GM18861 (cell line): ENCODE data around the gene COL9A2.

Experiments used
- ATAC-seq: cut with Tn5 transposase; IDR thresholded peaks from one replicate; pipeline ENCODE4 v1.9.1; 2021; ENCODE audit not compliant: unreplicated experiment

The COL9A2 gene

GRCh38 chr1:40303790-40304189, 13.3 kb downstream of the COL9A2 start:
- ATAC-seq, result no peak

- ATAC-seq, result no peak
Measured at GRCh38 chr1:40303051-40303771, 13.9 kb downstream of the COL9A2 start.

DNA sequence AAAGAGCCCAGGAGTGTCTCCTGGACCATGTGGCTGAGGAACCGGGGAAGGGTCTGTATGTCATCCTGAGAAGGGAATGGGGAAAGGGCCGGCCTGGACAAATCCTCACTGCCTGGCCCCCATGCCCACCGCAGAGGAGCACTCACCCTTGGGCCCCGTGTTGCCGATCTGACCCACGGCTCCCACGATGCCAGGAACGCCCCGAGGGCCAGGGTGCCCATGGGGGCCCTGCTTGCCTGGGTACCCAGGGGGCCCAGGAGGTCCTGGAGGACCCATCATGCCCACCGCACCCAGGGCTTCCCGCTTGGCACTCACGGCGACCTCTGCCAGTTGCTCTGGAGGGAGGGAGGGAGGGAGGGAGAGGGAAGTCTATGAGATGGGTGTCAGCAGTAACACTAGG, 14.6 kb downstream of the COL9A2 start:
- no peak for ATAC-seq

DNA sequence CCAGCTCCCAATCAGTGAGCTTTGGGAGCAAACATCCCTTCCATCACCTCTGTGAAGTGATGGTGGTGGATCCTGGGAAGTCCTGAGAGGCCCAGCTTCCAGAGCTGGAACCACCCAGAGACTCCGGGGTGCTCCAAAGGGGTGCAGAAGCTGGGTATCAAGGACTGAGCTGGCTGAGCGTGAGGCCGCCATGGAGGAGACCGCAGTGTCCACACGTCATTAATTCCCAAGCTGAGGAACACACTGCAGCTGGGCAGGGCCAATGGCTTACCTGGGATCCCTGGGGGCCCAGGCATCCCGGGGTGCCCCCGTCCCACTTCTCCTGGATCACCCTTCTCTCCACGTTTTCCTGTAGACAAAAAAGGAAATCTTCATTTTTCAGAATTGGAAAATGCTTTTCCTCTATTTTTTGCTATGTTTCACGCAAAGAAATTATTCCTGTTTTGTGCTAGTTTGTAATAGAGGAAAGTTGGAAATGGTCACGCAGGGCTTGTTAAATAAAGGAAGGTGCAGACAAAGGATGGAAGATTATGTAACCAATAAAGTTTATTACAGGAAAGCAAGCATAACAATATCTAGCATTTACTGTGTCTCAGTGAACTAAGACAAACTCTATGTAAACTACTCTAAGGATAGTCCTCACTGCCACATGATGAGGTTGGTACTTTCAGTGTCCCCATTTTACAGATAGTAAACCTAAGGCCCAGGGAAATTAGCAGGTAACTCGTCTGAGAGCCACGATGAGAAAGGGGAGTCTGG, 15.4 kb downstream of the COL9A2 start:
- ATAC-seq, result no peak

DNA sequence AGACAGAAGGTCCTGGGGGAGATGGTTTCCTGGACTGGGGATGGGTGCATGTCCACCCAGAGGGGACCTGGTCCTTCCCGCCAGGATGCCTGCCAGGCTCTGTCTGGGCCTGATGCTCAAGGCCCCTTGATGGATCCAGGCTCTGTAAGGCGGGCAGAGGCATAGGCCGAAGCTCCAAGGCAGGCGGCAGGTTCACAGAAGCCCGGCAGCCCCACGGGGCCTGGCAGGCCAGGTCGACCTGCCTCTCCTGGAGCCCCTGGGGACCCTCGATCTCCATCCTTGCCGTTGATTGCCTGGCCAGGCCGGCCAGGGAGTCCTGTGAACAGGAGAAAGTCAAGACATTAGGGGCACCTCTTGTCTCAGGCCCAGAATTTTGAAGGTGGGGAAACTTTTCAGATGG, 16.0 kb downstream of the COL9A2 start:
- ATAC-seq, result no peak

DNA sequence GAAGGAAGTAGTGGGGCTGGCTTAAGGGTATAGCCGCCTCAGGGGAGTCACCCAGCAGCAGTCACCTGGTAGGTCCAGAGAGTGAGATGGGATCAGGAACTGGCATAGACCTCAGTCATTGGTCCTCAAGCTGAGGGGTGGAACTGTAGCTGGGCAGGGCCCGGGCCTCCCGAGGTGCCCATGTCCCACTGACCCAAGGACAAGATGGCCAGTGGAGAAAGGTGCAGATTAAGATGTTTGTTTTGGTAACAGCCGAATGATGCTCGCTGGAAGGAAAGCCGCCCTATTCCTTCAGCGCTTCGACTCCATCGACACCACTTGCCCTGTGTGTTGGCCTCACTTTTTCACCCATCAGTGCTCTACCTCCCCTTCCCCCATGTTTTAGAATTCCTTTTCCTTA, 16.4 kb downstream of the COL9A2 start:
- no peak for ATAC-seq

DNA sequence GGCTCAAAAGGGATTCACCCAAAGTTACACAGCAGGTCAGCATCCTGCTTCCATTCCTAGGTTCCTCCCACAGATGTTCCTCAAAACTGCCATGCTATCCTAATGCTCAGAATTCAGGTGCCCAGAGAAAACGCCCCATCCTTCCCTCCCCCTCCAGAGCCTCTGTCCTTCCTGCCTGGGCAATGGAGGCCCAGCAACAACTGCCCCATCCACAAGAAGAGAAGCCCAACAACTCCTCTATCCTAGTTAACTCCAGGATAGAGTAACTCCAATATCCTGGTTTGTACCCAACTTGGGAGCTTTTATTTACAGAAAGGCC, 16.9 kb downstream of the COL9A2 start:
- ATAC-seq, result no peak

GRCh38 chr1:40299366-40300248, 17.5 kb downstream of the COL9A2 start:
- ATAC-seq, result no peak

DNA sequence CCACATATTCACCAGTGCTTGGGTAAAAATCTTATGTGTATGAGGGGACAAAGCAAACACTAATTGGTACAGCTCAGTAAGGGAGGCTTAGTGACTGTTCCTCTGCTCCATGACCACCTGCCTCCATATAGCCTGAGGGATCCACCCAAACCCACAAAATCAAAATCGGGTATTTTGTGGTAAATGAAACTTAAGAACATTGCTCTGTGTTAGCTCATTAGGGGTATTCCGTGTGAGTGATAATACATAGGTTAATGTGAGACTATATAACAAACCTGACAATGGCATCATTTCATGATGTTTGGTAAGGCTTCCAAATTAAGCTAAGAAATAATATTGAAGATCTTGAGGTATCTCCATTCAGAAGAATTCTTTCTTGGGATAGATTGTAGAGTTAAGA, 25.8 kb downstream of the COL9A2 start:
- ATAC-seq, result no peak

DNA sequence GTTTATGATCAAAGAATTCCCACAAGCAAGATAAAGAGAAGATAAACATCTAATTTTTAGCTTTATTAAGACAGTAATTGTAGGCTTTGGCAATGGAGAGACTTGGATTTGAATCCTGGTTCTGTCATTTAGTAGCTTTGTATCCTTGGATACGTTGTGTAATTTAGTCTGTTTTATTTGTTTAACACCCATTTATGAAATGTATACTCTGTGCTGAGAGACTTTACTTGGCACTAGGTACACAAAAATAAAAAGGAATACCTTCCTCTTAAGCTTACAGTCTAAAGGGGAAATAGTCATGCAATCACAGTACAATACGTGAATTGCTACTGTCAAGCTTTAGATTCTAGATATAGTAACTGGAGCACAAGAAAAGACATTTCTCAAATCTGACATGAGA, 35.2 kb downstream of the COL9A2 start:
- ATAC-seq, result no peak

DNA sequence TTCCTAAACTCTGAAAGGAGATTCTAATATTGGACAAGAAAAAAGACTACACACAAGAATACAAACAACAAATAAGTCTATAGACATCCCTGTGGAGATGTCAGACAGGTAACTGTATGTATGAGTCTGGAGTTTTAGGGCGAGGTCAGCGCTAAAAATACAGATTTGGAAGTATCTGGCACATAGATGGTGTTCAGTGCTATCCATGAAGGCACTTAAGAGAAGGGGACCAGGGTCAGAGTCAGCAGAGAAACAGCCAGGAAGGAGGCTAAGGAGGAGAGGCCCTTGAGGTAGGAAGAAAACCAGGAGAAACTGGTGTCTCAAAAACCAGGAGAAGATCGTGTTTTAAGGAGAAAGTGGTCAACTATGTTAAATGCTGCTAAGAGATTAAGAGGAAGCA, 41.0 kb downstream of the COL9A2 start:
- ATAC-seq, result no peak

- ATAC-seq, result no peak
Measured at GRCh38 chr1:40274331-40274730, 42.8 kb downstream of the COL9A2 start.

- ATAC-seq, result no peak
Measured at GRCh38 chr1:40273547-40274166, 43.4 kb downstream of the COL9A2 start.

- ATAC-seq, result no peak
Measured at GRCh38 chr1:40272653-40273213, 44.4 kb downstream of the COL9A2 start.

GRCh38 chr1:40270152-40270834, 46.8 kb downstream of the COL9A2 start:
- no peak for ATAC-seq

GRCh38 chr1:40268211-40268610, 48.9 kb downstream of the COL9A2 start:
- no peak for ATAC-seq

GRCh38 chr1:40267767-40268187, 49.3 kb downstream of the COL9A2 start:
- ATAC-seq, result no peak

- no peak for ATAC-seq
Measured at GRCh38 chr1:40266786-40267535, 50.1 kb downstream of the COL9A2 start.

- no peak for ATAC-seq
Measured at GRCh38 chr1:40265919-40266318, 51.2 kb downstream of the COL9A2 start.

- no peak for ATAC-seq
Measured at GRCh38 chr1:40265298-40265697, 51.8 kb downstream of the COL9A2 start.
